Measurements from ENCODE around the gene RAB11FIP3. TPM values are rescaled to one million over a fixed set of nuclear protein-coding genes. Genes with fewer than 3 reads are reported as not detected.

RAB11FIP3 gene
- total and polyA plus RNA-seq, 12 donors: 12.7 to 63.4 (median 40.8) TPM

GRCh38 chr16:495127-495748 lies 69.8 kb downstream of the RAB11FIP3 start:
- Histone ChIP-seq H3K27ac (no peak overlapping the region), H3K4me1 (replicated peaks in 1 of 2) (no peaks in the 10 kb centered on the region), H3K9me3 (replicated peaks in 1 of 3) (no peaks in the 10 kb centered on the region), H3K4me3 (no peak overlapping the region), H3K36me3 (replicated peaks in 1 of 2) (peaks cover 0 to 20% of the 10 kb centered on the region in 2 donors), H3K27me3 (no peaks in the 10 kb centered on the region)
- peak in 1 of 7 donors; percentile 33 for DNase-seq
- intact Hi-C loops (cut with DNase I): loop anchor here in 1 of 2 donors (10.0 kb wide), 1 partner anchor 190 kb away; no protein-coding TSS in a partner anchor
- WGBS, 4 donors: 81 to 91% (median 89%) methylated on average over 9 to 11 of the region's 11 CpGs
- peak in 2 of 6 experiments; percentile 22 to 35 for TF ChIP-seq CTCF (IDR thresholded peaks at IDR 0.05)
- no peak for TF ChIP-seq POLR2A (IDR thresholded peaks at IDR 0.05)

GRCh38 chr16:496097-496886 lies 70.8 kb downstream of the RAB11FIP3 start:
- no peak overlapping the region for H3K4me3 ChIP-seq
- H3K27ac ChIP-seq: no peak overlapping the region
- H3K36me3 ChIP-seq (replicated peaks in 1 of 2): peaks cover 0 to 10% of the 10 kb centered on the region in 2 donors
- no peaks in the 10 kb centered on the region for H3K27me3 ChIP-seq
- no peaks in the 10 kb centered on the region for H3K9me3 ChIP-seq (replicated peaks in 1 of 3)
- 79 to 85% (median 83%) methylated on average over 15 to 21 of the region's 21 CpGs for WGBS, 4 donors
- H3K4me1 ChIP-seq (replicated peaks in 1 of 2): no peaks in the 10 kb centered on the region
- no peak for DNase-seq
- TF ChIP-seq POLR2A (IDR thresholded peaks at IDR 0.05) (no peak), CTCF (IDR thresholded peaks at IDR 0.05) (no peak)
- intact Hi-C loops (cut with DNase I): loop anchor here in 1 of 2 donors (10.0 kb wide), 1 partner anchor 191 kb away; no protein-coding TSS in a partner anchor

GRCh38 chr16:497258-497657 lies 71.8 kb downstream of the RAB11FIP3 start:
- Histone ChIP-seq H3K27me3 (no peaks in the 10 kb centered on the region), H3K4me3 (no peak overlapping the region), H3K27ac (no peak overlapping the region), H3K36me3 (replicated peaks in 1 of 2) (peaks cover 0 to 6% of the 10 kb centered on the region in 2 donors), H3K4me1 (replicated peaks in 1 of 2) (peaks cover 0 to under 1% of the 10 kb centered on the region in 2 donors), H3K9me3 (replicated peaks in 1 of 3) (no peaks in the 10 kb centered on the region)
- intact Hi-C loops (cut with DNase I): loop anchor here in 1 of 2 donors (10.0 kb wide), 1 partner anchor 192 kb away; no protein-coding TSS in a partner anchor
- DNase-seq: no peak
- 84 to 87% (median 84%) methylated on average over 11 of the region's 11 CpGs for WGBS, 4 donors
- no peak for TF ChIP-seq POLR2A (IDR thresholded peaks at IDR 0.05)
- TF ChIP-seq CTCF (IDR thresholded peaks at IDR 0.05): no peak

GRCh38 chr16:499924-500323 lies 74.5 kb downstream of the RAB11FIP3 start:
- Histone ChIP-seq H3K9me3 (replicated peaks in 1 of 3) (no peaks in the 10 kb centered on the region), H3K4me1 (replicated peaks in 1 of 2) (peaks cover 0 to 7% of the 10 kb centered on the region in 2 donors), H3K27ac (no peak overlapping the region), H3K4me3 (no peak overlapping the region), H3K27me3 (no peaks in the 10 kb centered on the region), H3K36me3 (replicated peaks in 1 of 2) (peaks cover 0 to 6% of the 10 kb centered on the region in 2 donors)
- 89 to 96% (median 93%) methylated on average over 8 to 12 of the region's 12 CpGs for WGBS, 4 donors
- no peak for DNase-seq
- TF ChIP-seq POLR2A (IDR thresholded peaks at IDR 0.05): no peak
- TF ChIP-seq CTCF (IDR thresholded peaks at IDR 0.05): no peak
- intact Hi-C loops (cut with DNase I): loop anchor here in 1 of 2 donors (10.0 kb wide), 1 partner anchor 195 kb away; no protein-coding TSS in a partner anchor

Data from adrenal gland (tissue), 12 donors.